Frontal cortex (tissue), 4 donors: ENCODE data around the gene PRDM5. TPM values are rescaled to one million over a fixed set of nuclear protein-coding genes. Genes with fewer than 3 reads are reported as not detected.

Experiments
- DNase-seq, 2 donors: peaks; one replicate each; pipeline ENCODE4 v3.0.0; 2012; ENCODE audit warnings: low spot score in 2 of 2
- FAIRE-seq: peaks from 2 replicates; lab custom pipeline; 2012; peaks lifted over from hg19 to GRCh38; lab: Jason Lieb, UNC
- total RNA-seq: library from RNA; depleted of rRNA; stranded (reverse); fragments of >200 nt; gene quantifications from one replicate; pipeline ENCODE4 v1.2.3, GENCODE V29; 2014
- donor health status: control.
- donor health status: control.
- donor health status: control.

Gene PRDM5
- total RNA-seq, 1 donor from 2014 or later: 14.7 TPM

DNA sequence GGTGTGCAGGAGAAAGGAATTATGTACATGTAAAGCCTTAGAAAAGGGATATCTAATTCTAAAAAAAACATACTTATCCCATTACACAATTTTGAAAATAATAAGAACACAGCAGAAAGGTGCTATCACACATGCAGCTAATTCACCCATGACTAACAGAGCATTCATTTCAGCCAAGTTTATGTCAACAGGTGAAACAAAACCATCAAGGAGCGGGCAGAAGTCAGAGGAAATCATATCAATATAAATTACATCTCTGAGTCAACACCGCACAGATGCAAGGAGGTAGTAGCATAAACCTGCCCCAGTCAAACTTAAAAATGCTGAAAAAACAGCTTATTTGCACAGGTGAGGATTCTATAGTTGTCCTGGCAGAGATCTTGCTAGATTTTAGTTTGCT, 197.9 kb downstream of the PRDM5 start:
- FAIRE-seq: no peak
- no peak for DNase-seq

DNA sequence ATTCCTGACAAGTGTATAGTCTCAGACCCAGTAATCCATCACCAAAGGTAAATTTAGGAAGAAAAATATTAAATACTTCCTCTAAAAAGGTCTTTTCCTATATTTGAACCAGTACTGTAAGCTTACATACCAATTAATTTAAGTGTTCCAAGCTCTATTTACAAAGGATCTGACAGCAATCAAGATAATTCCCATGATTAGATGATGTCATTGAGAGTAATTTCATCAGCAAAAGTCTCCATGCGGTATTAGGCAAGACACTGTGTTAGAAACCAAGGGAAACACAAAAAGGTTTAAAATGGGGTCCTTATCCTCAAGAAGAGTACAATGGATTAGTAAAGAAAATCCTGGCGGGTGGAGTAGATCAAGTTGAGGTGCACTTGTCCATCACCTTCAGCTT, 198.5 kb downstream of the PRDM5 start:
- DNase-seq: no peak
- no peak for FAIRE-seq

DNA sequence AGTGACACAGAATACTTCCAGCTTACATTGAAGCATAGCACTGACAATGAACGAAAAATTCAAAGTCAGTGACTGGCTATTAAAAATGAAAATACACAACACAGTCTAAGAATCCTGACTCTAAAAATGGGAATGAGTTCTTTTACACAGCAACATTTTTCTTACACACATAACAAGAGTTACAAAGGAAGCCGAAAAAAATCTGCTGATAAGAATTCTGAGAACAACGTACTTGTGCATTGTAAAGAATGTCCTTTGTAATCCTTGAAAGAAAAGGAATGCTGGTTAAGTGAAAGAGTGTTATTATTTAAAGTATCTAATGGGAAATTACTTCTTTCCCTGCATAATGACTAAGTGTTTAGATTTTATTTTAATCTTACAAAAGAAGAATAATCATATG, 199.4 kb downstream of the PRDM5 start:
- no peak for FAIRE-seq
- no peak for DNase-seq

DNA sequence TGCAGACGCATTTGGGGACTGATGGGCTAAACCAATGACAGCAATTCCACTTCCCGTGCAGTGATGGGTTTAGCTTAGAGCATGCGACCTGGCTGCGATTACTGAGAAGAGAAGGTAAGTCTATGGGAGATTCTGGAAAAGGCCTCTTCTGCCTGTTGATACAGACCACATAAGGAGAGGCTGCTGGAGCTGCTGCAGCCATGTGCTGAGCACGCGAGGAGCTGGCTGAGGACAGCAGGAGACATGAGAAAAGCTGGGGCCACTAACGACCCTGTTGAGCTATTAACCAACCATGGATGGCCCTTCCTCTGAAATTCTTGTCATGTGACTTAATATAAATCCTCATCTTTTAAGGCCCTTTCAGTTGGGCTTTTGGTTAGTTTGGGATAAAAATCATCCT, 199.9 kb downstream of the PRDM5 start:
- DNase-seq (no peak), FAIRE-seq (no peak)

DNA sequence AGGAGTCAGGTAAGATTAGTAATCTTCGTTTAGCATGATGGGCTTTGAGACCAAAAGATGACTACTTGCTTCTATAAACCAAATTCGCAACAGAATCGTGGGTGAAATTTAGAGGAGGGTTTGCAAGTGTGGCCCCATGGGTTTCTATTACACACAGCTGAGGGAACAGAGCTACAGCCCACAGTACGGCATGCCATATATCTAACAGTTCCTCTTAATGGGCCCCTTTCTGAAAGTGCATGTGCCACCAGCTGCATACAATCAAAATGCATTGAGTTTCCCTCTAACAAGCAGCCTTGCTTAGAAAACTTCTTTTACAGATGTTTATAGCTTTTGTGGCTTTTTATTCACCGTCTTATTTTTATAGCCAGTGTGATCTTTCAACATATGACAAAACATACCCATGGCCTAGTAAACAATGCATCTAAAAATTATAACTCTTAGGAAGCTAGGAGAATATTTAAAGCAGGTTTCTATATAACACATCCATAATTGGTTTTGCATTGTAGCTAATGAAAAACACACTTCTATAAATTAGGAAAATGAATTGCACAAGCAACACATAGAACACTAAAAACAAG, 202.1 kb downstream of the PRDM5 start:
- FAIRE-seq (no peak), DNase-seq (no peak)

DNA sequence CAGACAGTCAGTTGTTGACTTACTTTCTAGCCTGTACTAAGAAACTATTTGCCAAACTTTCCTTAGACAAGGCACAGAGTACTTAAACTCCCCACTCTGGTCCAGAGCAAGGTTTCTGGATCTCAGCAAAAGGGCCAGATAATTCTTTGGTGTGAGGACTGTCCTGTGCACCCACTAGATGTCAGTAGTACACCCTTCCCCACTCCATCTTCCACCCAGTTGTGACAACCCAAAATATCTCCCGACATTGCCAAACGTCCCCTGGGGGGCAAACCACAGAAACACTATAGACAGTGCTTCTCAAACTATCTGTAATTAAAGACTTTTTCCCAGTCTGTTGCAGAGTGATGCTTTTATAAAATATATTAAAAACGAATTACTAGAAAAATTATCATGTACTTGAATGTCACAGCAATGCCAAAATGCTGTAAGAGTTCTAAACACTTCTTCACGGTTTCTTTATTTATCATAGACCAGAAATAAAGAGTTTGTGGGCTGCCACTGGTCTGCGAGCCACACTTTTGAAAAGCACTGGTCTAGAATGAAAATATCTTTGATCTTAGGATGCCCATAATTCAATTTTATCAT, 203.5 kb downstream of the PRDM5 start:
- no peak for FAIRE-seq
- no peak for DNase-seq

DNA sequence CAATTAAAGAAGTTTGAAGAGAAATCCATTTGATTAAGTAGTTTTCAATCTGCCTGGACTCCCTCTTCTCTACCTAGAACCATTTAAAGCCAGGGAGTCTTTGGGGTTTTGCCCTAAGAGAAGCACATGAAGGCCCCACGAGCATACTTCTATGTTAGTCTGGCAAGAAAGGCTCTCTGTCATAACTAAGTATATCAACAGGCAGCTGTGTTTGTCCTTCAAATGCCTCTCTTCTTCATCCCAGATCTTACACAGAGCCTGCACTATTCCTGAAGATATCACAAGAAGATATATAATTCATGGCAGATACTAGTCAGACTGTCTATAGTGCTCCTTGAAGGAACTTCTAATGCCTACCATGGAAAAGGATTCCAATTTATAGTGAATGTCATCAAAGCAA, 206.2 kb downstream of the PRDM5 start:
- FAIRE-seq: no peak

DNA sequence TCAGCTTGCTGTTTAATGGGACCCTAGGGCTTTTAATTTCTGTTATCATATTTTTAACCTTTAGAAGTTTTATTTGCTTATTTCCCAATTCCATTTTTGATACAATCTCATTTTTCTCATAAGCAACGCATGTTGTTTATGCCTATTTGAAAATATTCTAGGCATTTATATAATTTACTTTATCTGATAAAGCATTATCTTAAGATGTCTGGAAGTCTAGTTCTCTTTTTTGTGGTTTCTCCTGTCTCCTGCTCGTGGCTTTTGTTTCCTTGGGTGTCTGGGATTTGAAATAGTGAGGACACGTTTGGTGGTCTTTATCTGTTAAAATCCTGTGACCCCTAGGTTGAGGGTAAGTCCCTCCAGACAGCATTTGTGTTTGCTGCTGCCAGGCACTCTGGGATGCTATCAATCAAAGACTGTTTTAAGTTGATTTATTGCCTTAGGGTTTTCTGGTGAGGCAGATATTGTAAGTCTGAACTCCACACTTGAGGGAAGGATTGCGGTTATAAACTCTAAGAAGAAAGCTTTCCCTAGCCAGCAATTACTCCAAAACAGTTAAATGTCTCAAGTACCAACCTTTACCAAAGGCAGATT, 208.0 kb downstream of the PRDM5 start:
- FAIRE-seq (no peak), DNase-seq (no peak)

More for the DNA sequence above, 206.2 kb downstream of the PRDM5 start:
- no peak for DNase-seq

DNA sequence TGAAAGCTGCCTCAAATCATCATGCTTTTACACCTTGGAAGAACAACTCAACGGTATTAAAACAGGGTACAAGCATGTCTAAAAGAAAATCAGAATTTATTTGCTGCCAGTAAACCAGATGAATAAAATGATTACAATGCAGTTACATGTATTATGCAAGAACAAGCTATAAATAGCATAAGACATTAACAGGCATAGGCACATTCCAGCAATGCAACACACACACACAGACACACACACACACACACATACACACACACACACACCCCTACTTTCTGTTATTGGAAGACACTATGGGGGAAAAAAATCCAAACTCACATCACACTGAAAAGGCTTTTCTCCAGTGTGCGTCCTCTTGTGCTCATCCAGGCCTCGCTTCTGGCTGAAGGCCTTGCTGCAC, 212.5 kb downstream of the PRDM5 start:
- FAIRE-seq (no peak), DNase-seq (no peak)

DNA sequence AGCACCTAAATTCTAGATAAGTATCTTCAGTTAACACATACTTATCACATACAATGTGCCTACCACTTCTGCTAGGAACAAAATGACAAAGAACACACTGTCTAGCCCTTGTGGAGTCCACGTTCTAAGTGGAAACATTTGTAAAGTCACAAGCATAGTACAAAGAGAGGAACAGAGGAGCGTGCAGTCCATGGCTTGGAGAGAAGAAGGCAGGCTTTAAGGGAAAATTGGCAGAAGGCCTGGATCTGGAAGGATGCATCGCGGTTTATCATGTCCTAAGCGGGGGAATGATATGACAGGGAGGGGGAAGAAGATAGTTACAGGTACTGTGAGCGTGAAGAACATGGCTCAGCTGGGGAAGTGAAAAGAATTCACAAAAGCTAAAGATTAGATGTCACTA, 218.0 kb downstream of the PRDM5 start:
- FAIRE-seq (no peak), DNase-seq (no peak)

DNA sequence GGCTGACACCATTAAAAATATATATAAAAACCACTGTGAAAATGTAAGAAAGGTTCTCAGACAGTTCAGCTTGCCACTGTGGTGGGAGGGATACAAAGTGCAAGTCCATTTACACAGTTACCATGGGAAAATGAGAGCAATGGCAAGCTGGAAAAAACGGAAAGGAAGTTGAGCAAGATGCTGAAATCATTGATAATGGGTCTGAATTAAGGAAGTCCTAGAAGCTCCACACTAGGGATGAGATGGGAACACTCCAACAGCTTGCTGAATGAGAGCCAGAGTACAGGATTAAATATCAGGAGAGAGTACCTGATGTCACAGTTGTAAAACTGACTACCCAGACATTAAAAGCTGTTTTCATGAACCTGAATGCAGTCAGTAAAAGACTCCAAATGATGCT, 218.6 kb downstream of the PRDM5 start:
- no peak for DNase-seq
- no peak for FAIRE-seq

DNA sequence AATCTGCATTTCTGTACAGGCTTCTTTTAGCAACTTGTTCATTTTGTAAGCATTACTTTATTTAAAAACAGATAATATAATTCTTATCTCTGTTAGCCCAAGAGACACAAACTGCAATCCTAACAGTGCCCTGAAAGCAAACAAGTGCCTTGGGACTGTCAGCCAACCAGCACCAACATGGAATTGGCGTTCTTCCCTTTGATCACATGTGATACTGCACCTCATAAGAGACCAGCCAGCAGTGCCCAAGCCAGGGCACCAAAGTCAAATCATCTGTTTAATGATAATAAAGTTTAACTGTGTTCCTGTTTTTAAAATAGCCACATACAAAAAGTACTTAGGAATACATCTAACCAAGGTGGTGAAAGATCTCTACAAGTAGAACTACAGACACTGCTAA, 223.2 kb downstream of the PRDM5 start:
- DNase-seq (no peak), FAIRE-seq (no peak)

DNA sequence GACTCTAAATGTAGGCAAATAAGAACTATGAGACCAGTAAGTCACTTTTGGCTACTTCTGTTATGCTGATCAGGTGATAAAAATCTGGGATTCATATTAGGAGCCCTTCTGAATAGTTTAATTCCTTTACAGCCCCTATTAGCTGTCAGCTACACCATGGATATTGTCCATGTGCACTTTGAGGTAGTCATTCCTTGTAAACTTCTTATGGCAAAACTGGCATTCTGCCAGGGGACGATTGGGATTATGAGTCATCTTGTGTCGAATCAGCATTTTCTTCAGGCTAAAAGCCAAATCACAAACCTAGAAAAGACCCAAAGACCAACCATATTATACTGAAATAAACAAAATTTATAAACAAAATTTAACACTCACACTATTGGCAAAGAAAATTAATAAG, 227.6 kb downstream of the PRDM5 start:
- FAIRE-seq (no peak), DNase-seq (no peak)

DNA sequence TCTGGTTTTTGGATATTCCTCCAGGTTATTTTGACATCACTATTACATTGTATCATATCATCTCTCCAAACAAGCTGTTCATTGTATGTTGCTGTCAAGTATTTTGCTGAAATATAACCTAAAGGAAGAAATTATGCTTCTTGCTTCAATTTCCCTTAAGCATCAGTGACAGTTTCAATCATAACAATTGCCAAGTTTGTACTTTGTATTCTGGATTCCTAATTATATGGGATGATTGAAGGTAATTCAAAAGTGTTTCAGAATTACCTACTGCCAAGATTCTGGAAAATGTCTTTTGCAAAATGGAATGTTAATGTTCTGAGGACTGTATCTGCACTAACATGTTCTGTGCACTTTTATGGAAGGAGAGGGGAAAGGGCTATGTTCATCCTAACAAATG, 228.7 kb downstream of the PRDM5 start:
- FAIRE-seq: no peak
- DNase-seq: no peak

DNA sequence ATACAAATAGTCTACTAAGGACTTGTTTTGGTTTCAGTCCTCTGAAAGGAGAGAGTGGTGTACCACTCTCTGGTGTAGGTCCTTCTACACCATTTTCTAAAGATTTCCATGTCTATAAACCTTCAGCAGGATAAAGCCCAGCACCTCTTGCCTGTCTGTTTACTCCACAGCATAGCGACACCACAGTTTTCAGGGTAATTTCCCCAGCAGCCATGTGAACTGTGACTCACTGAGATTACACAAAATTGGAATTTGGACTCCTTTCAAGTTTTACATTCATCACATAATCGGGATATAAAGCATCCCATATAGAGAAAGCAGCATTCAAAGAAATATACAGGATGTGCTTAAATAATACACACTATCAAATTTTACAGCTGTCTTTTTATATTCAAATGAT, 229.6 kb downstream of the PRDM5 start:
- DNase-seq: no peak
- no peak for FAIRE-seq

DNA sequence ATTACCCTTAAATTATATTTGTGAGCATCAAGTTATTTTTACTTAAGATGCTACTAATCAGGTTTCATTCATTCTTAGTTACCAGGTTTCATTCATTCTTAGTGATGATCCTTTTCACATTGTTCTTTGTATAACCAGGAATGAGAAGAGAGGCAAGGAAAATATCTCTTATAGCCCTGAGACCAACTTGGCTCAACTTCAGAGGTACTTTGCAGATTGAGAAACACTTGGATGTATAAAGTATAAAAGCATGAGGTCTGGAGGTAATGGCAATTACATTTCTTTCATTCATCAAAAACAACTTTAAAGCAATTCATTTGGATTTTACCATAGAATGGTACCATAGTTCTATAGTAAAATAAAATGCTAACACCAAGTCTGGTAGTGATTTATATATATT, 231.0 kb downstream of the PRDM5 start:
- no peak for DNase-seq
- FAIRE-seq: no peak

DNA sequence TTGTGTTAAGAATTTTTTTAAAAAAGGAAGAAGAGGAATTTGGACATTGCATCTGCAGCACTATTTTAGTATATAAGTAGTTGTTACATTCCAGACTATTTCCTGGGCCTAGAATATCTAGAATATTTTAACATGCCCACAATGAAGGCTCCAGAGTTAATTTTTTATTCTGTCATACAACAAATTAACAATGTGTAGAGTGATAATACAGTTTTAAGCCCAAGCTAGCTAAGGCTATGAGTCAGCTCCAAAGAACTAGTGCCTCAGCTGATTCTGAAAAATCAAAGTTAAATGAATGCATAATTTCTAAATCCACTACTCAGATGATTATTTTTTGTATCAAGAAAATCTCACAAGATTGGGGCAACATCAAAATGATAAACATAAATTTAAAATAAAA, 231.4 kb downstream of the PRDM5 start:
- FAIRE-seq: no peak

DNA sequence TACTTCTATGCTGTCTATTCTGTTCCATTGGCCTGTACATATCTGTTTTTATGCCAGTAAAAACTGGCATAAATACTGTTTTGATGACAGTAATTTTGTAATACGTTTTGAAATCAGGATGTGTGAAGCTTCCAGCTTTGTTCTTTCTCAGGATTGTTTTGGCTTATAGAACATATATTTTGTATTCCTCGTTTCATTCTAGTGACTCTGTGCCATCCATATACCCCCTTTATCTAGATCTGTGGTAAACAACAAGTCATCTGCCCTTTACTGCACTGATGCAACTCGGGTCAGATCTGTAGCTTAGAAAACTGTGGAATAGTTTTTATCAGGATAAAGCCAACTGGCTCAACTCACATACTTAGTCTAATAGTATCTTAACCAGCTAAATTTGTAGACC, 233.7 kb downstream of the PRDM5 start:
- no peak for DNase-seq
- no peak for FAIRE-seq

More for the DNA sequence above, 231.4 kb downstream of the PRDM5 start:
- DNase-seq: no peak

DNA sequence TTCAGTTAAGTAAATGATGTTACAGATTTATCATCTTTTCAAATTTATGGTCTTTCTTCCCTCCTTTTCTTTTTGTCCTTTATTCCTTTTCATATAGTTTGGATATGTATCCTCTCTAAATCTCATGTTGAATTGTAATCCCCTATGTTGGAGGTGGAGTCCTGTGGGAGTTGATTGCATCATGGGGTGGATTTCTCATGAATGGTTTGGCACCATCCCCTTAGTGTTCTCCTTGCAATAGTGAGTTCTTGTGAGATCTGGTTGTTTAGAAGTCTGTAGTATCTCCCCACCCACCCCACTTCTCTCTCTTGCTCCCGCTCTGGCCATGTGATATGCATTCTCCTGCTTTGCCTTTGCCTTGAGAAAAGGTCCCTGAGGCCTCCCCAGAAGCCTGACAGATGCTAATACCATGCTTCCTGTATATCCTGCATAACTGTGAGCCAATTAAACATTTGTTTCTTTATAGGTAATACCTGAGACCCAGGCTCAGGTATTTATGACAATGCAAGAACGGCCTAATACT, 236.7 kb downstream of the PRDM5 start:
- FAIRE-seq (no peak), DNase-seq (no peak)

DNA sequence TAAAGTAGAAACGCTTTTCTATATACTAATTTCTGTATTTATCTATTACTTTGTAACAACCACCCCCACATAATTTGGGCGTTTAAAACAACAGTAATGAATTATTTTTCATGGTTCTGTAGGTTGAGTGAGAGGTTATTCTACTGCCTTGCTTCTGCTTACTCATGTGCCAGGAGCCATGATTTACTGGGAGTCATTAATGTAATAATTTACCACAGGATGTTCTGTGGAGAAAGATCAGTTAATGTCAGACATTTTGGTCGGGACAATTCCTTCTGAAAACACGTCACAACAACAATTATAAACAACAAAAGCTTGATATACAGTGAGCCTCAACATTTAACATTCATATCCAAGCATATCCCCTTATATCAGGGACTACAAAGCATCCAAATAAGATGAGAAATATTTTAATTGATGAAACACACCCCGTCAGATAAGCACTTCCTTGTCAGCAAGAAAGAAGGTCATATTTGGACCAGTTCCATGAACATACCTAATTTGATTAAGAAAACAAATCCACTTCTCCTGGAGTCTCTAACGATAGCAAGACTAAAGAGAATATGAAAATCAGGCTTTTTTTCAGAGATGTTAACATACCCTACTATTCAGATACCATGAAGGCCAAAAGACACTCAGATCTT, 238.5 kb downstream of the PRDM5 start:
- FAIRE-seq: no peak
- no peak for DNase-seq

DNA sequence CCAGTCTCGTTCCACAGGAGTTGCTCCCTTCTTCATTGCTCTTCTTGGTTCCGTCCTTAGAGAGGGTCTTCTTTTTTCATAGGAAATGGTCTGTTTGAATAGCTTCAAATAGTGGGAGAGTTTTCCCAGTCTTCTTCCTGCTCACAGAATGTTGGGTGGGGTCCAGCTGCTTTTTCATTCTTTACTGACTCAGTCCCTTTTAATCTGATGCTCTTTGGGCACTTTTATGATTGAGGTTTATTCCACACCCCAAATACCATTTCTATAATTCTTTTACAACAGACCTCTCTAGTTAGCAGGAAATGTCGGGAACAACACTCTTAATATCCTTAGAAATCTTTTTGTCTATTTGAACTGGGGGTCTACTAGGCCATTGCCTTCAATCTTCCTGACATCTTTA, 239.5 kb downstream of the PRDM5 start:
- DNase-seq (no peak), FAIRE-seq (no peak)
